GM12801 (cell line): Measurements from ENCODE around the gene CHSY1.

Experiments
- CTCF ChIP-seq: IDR thresholded peaks from one replicate; pipeline ENCODE4 v1.5.1; 2011; ENCODE audit warnings: control low read depth; ENCODE audit not compliant: insufficient read length; ENCODE audit errors: extremely low read depth

Gene CHSY1

GRCh38 chr15:101127506-101128076 lies 124.3 kb downstream of the CHSY1 start:
- no peak for TF ChIP-seq CTCF

DNA sequence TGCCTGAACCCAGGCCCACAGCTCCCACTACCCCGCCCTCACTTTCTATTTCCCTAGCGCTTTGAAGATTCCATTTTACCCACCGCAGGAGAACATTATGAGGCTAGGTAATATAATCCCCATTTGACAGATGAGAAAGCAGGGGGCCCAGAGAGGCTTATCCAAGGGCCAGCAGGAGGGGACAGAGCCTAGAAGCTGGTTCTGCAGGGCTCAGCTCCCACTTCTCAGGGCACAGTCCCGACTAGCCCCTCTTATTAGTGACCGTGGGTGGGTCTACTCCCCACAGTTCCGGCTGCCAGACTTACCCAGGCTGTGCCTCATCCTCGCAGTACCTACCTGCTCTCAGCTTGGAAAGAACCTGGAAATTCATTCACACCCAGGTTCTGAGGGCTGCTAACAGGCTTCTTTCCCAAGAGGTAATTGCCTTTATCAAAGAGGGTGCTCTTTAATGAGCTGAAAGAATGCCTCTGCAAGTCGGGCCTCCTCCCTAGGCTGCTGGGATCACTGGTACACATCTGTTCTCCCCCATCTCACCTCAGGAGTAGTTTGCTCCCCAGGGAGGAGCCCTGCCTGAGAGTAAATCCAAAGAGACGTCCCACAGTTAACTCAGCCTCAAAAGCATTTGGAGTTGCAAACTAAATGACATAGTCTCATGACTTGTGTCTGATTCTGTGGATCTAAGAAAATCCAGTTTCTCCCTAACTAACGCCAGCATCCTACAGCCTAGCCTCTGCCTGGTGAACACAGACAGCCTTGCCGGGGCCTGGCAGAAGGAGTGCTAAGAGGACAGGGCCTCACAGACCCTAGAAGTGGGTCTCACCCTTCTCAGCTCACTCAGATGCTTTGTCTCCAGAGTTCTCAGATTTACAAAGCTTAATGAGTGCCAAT lies 125.0 kb downstream of the CHSY1 start:
- no peak for TF ChIP-seq CTCF
